ENCODE data around the gene CPOX.
"Not testable (repeated sequence)": the region's sequence is repeated elsewhere in the genome, so short reads cannot be mapped to it uniquely, and the experiment has no call there.

DNA sequence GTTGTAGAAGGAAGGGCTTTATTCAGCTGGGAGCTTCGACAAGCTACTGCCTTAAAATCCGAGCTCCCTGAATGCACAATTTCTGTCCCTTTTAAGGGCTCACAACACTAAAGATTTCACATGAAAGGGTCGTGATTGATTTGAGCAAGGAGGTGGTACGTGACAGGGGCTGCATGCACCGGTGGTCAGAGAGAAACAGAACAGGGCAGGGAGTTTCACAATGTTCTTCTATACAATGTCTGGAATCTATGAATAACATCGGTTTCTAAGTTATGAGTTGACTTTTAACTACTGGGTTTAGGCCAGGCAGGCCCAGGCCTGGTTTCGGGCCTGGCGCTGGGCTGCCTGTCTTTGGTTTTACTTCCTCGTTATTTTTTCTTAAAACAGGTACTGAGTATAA lies 49.4 kb upstream of the CPOX start:
- TF ChIP-seq, protein P1, sequence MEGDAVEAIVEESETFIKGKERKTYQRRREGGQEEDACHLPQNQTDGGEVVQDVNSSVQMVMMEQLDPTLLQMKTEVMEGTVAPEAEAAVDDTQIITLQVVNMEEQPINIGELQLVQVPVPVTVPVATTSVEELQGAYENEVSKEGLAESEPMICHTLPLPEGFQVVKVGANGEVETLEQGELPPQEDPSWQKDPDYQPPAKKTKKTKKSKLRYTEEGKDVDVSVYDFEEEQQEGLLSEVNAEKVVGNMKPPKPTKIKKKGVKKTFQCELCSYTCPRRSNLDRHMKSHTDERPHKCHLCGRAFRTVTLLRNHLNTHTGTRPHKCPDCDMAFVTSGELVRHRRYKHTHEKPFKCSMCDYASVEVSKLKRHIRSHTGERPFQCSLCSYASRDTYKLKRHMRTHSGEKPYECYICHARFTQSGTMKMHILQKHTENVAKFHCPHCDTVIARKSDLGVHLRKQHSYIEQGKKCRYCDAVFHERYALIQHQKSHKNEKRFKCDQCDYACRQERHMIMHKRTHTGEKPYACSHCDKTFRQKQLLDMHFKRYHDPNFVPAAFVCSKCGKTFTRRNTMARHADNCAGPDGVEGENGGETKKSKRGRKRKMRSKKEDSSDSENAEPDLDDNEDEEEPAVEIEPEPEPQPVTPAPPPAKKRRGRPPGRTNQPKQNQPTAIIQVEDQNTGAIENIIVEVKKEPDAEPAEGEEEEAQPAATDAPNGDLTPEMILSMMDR (IDR thresholded peaks at IDR 0.05; ENCODE audit: low read depth, low read length), result not testable (repeated sequence)
- TF ChIP-seq POLR2A (IDR thresholded peaks at IDR 0.05; ENCODE audit: extremely low read depth, insufficient read length); MYC (IDR thresholded peaks at IDR 0.05; ENCODE audit: low read depth, low read length): not testable (repeated sequence)
